AG10803 (cell line): ENCODE results near the gene NF1.
A peak's percentile ranks its signal among the peaks of the same experiment; 100 is the strongest.

ENCODE experiments used
- DNase-seq: peaks from one replicate; pipeline ENCODE4 v3.0.0; 2010; ENCODE audit warnings: low read depth
- H3K4me3 ChIP-seq: 2 replicates; pipeline ENCODE4 v1.5.1; 2011; ENCODE audit warnings: mild to moderate bottlenecking, low read length, control low read depth
- TF ChIP-seq, protein P1 (sequence below): conservative IDR thresholded peaks from 2 replicates; pipeline ENCODE4 v1.5.1; 2011; ENCODE audit warnings: mild to moderate bottlenecking, low read length, control low read depth, inconsistent platforms

Gene NF1

GRCh38 chr17:31390426-31390747 is 295.6 kb downstream of the NF1 start:
- TF ChIP-seq, protein P1, sequence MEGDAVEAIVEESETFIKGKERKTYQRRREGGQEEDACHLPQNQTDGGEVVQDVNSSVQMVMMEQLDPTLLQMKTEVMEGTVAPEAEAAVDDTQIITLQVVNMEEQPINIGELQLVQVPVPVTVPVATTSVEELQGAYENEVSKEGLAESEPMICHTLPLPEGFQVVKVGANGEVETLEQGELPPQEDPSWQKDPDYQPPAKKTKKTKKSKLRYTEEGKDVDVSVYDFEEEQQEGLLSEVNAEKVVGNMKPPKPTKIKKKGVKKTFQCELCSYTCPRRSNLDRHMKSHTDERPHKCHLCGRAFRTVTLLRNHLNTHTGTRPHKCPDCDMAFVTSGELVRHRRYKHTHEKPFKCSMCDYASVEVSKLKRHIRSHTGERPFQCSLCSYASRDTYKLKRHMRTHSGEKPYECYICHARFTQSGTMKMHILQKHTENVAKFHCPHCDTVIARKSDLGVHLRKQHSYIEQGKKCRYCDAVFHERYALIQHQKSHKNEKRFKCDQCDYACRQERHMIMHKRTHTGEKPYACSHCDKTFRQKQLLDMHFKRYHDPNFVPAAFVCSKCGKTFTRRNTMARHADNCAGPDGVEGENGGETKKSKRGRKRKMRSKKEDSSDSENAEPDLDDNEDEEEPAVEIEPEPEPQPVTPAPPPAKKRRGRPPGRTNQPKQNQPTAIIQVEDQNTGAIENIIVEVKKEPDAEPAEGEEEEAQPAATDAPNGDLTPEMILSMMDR, result no peak
- DNase-seq, result no peak

DNA sequence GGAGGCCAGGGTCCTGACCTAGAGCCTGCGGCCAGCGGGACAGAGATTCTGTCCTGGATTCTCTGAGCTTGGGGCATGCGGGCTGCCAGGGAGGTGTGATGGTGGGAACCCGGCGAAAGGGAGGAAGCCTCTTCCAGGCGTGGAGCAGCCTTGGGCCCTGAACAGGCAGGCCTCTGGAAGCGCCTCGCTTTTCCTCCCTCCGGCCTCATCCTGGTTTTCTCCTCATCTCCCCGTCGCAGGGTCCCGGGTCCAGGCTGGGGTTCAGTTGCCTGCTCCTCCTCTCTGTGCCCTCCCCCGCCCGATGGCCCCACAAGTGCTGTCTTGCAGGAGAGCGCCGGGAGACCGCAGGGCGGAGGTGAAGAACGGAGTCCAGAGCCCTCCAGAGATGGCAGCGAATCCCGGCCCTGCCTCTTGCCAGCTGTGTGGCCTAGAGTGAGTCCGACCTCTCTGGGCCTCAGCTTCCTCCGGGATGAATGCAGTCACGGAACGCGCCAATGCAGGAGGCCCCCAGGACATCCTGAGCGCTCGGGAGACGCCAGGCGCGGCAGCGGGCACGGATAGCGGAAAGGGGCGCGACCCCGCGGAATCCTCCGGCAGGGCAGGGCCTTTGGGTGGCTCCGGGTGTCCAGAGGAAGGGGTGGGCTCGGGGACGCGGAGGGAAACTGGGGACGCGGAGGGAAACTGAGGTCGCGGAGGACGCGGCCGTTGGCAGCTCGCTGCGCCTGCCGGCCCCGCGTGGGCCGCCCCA is 296.1 kb downstream of the NF1 start:
- no peak for DNase-seq
- peak overlapping the region; percentile 27; the same call in 1 of the 2 replicates for H3K4me3 ChIP-seq
- TF ChIP-seq, protein P1, result no peak

More at GRCh38 chr17:31390426-31390747, 295.6 kb downstream of the NF1 start:
- no peak overlapping the region for H3K4me3 ChIP-seq

DNA sequence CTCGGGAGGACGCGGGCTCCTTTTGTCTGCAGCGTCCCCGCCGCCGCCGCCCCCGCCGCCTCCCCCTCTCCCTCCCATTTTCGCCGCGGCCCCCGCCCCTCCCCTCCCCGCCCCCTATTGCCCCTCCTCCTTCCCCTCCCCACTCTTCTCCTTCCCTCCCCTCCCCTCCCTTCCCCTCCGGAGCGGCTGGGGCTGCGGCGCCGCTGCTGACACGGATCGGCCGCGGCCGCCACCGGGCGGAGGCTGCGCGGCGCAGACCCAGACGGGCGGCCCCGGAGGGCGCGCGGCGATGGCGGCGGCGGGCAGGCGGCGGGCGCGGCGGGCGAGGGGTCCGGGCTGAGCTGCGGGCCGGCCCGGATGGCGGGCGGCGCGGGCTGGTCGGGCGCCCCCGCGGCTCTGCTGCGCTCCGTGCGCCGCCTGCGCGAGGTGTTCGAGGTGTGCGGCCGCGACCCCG is 296.7 kb downstream of the NF1 start, which contains the start of gene RAB11FIP4:
Gene RAB11FIP4 (plus strand): TSS at position 180 of the 454 bp plus-strand sequence. CDS start 178 bp downstream, at position 358.
- no peak for DNase-seq
- peak within 1 kb of the TSS; percentile 27; the same call in 1 of the 2 replicates for H3K4me3 ChIP-seq
- TF ChIP-seq, protein P1, result no peak

GRCh38 chr17:31392002-31392855 is 297.5 kb downstream of the NF1 start:
- DNase-seq, result no peak
- no peak overlapping the region for H3K4me3 ChIP-seq
- TF ChIP-seq, protein P1, result no peak

GRCh38 chr17:31392856-31393748 is 298.3 kb downstream of the NF1 start:
- TF ChIP-seq, protein P1, result no peak
- no peak for DNase-seq
- no peak overlapping the region for H3K4me3 ChIP-seq

GRCh38 chr17:31393749-31394146 is 299.0 kb downstream of the NF1 start:
- no peak for DNase-seq
- H3K4me3 ChIP-seq, result no peak overlapping the region
- TF ChIP-seq, protein P1, result no peak
